ENCODE measurements around the gene TRIM32. TPM values are rescaled to one million over a fixed set of nuclear protein-coding genes. Genes with fewer than 3 reads are reported as not detected.

The TRIM32 gene
- total RNA-seq, 1 donor from 2014 or later: 33.7 TPM

DNA sequence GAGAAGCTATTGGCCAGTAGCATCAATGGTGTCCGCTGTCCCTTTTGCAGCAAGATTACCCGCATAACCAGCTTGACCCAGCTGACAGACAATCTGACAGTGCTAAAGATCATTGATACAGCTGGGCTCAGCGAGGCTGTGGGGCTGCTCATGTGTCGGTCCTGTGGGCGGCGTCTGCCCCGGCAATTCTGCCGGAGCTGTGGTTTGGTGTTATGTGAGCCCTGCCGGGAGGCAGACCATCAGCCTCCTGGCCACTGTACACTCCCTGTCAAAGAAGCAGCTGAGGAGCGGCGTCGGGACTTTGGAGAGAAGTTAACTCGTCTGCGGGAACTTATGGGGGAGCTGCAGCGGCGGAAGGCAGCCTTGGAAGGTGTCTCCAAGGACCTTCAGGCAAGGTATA is 10.8 kb downstream of the TRIM32 start:
- Histone ChIP-seq H2AFZ (ENCODE audit: low read depth, low read length) (no peak overlapping the region), H3K4me1 (ENCODE audit: insufficient read depth, low read length) (peaks cover 27% of the 10 kb centered on the region), H3K9me3 (ENCODE audit: insufficient read depth, low read depth, low read length) (no peaks in the 10 kb centered on the region), H4K20me1 (ENCODE audit: insufficient read depth, low read length) (peaks cover 66% of the 10 kb centered on the region), H3K4me3 (ENCODE audit: insufficient read depth, low read depth, low read length) (no peak overlapping the region), H3K79me2 (ENCODE audit: insufficient read depth, low read length) (peaks cover 82% of the 10 kb centered on the region), H3K27ac (ENCODE audit: low read depth, low read length) (peak overlapping the region; percentile 16), H3K27me3 (ENCODE audit: insufficient read depth, low read length) (no peaks in the 10 kb centered on the region), H3K36me3 (ENCODE audit: insufficient read depth, low read length) (peaks cover 33% of the 10 kb centered on the region), H3K4me2 (ENCODE audit: low read length) (peak overlapping the region; percentile 60), H3K9ac (ENCODE audit: low read length) (no peak overlapping the region)
- no peak for FAIRE-seq
- no peaks in the 10 kb centered on the region for H3K27me3 Mint-ChIP-seq (ENCODE audit: low read depth, unreplicated experiment)
- no peak overlapping the region for H3K27ac Mint-ChIP-seq (ENCODE audit: unreplicated experiment)
- TF ChIP-seq, protein P1, sequence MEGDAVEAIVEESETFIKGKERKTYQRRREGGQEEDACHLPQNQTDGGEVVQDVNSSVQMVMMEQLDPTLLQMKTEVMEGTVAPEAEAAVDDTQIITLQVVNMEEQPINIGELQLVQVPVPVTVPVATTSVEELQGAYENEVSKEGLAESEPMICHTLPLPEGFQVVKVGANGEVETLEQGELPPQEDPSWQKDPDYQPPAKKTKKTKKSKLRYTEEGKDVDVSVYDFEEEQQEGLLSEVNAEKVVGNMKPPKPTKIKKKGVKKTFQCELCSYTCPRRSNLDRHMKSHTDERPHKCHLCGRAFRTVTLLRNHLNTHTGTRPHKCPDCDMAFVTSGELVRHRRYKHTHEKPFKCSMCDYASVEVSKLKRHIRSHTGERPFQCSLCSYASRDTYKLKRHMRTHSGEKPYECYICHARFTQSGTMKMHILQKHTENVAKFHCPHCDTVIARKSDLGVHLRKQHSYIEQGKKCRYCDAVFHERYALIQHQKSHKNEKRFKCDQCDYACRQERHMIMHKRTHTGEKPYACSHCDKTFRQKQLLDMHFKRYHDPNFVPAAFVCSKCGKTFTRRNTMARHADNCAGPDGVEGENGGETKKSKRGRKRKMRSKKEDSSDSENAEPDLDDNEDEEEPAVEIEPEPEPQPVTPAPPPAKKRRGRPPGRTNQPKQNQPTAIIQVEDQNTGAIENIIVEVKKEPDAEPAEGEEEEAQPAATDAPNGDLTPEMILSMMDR (IDR thresholded peaks at IDR 0.05; ENCODE audit: insufficient read depth, low read depth, low read length): no peak
- TF ChIP-seq EZH2 (IDR thresholded peaks at IDR 0.05; ENCODE audit: insufficient read depth, low read length): no peak
- H3K36me3 Mint-ChIP-seq (ENCODE audit: low read depth, unreplicated experiment): peaks cover 27% of the 10 kb centered on the region
- no peaks in the 10 kb centered on the region for H3K9me3 Mint-ChIP-seq (ENCODE audit: unreplicated experiment)
- DNase-seq (ENCODE audit: low read depth): no peak
- H3K4me1 Mint-ChIP-seq (ENCODE audit: low read depth, unreplicated experiment): peaks cover 27% of the 10 kb centered on the region
- H3K4me3 Mint-ChIP-seq (ENCODE audit: unreplicated experiment): no peak overlapping the region

DNA sequence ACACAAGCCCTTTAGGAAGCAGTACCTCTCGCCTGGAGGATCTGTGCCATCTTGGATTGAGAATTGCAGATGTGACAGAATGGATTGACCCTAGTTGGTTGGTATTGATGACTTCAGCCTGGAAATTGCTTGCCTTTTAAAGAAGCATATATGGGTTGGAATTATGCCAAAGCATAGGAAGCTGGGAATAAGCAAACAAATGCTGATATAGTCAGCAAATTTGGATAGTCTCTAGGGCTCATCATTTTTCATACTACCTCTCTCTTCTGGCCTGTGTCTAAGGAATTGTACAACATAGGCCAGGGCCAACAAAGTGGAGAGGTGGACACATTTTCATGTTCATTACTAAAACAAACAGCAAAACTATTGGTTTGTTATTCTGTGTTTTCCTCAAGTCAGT is 13.2 kb downstream of the TRIM32 start:
- H3K27me3 Mint-ChIP-seq (ENCODE audit: low read depth, unreplicated experiment): no peaks in the 10 kb centered on the region
- H3K27ac Mint-ChIP-seq (ENCODE audit: unreplicated experiment): no peak overlapping the region
- Histone ChIP-seq H4K20me1 (ENCODE audit: insufficient read depth, low read length) (peaks cover 66% of the 10 kb centered on the region), H3K4me3 (ENCODE audit: insufficient read depth, low read depth, low read length) (no peak overlapping the region), H3K9ac (ENCODE audit: low read length) (no peak overlapping the region), H3K27me3 (ENCODE audit: insufficient read depth, low read length) (no peaks in the 10 kb centered on the region), H3K4me1 (ENCODE audit: insufficient read depth, low read length) (peaks cover 17% of the 10 kb centered on the region), H3K4me2 (ENCODE audit: low read length) (no peak overlapping the region), H3K79me2 (ENCODE audit: insufficient read depth, low read length) (peaks cover 64% of the 10 kb centered on the region), H3K9me3 (ENCODE audit: insufficient read depth, low read depth, low read length) (no peaks in the 10 kb centered on the region), H3K36me3 (ENCODE audit: insufficient read depth, low read length) (peaks cover 33% of the 10 kb centered on the region), H3K27ac (ENCODE audit: low read depth, low read length) (no peak overlapping the region), H2AFZ (ENCODE audit: low read depth, low read length) (no peak overlapping the region)
- peaks cover 14% of the 10 kb centered on the region for H3K4me1 Mint-ChIP-seq (ENCODE audit: low read depth, unreplicated experiment)
- peaks cover 27% of the 10 kb centered on the region for H3K36me3 Mint-ChIP-seq (ENCODE audit: low read depth, unreplicated experiment)
- FAIRE-seq (peak; percentile 39), DNase-seq (ENCODE audit: low read depth) (no peak)
- TF ChIP-seq EZH2 (IDR thresholded peaks at IDR 0.05; ENCODE audit: insufficient read depth, low read length): no peak
- TF ChIP-seq, protein P1 (IDR thresholded peaks at IDR 0.05; ENCODE audit: insufficient read depth, low read depth, low read length): no peak
- no peaks in the 10 kb centered on the region for H3K9me3 Mint-ChIP-seq (ENCODE audit: unreplicated experiment)
- no peak overlapping the region for H3K4me3 Mint-ChIP-seq (ENCODE audit: unreplicated experiment)

All from astrocyte (in vitro differentiated cells and primary cell).